HG03139 (cell line): ENCODE data around the gene WWOX.
"Not testable (repeated sequence)": the region's sequence is repeated elsewhere in the genome, so short reads cannot be mapped to it uniquely, and the experiment has no call there.

Experiments used
- ATAC-seq: cut with Tn5 transposase; IDR thresholded peaks from one replicate; pipeline ENCODE4 v1.9.1; 2021; ENCODE audit not compliant: unreplicated experiment

WWOX gene

GRCh38 chr16:79206889-79207288, 1107.4 kb downstream of the WWOX start:
- ATAC-seq = no peak

GRCh38 chr16:79209308-79209707, 1109.9 kb downstream of the WWOX start:
- ATAC-seq = no peak

- ATAC-seq = no peak
These were observed 1111.2 kb downstream of the WWOX start for GRCh38 chr16:79210607-79211006.

GRCh38 chr16:79211586-79211985, 1112.1 kb downstream of the WWOX start:
- no peak for ATAC-seq

GRCh38 chr16:79212114-79212791, 1112.8 kb downstream of the WWOX start:
- ATAC-seq = no peak

GRCh38 chr16:79213214-79213613, 1113.8 kb downstream of the WWOX start:
- ATAC-seq = no peak

- ATAC-seq = no peak
These were observed 1115.8 kb downstream of the WWOX start for GRCh38 chr16:79215289-79215688.

GRCh38 chr16:79217375-79218011, 1118.0 kb downstream of the WWOX start:
- no peak for ATAC-seq

- no peak for ATAC-seq
These were observed 1118.9 kb downstream of the WWOX start for GRCh38 chr16:79218351-79218750.

- ATAC-seq = not testable (repeated sequence)
These were observed 1126.5 kb downstream of the WWOX start for GRCh38 chr16:79225994-79226393.

- ATAC-seq = no peak
These were observed 1129.9 kb downstream of the WWOX start for GRCh38 chr16:79229361-79229760.

- not testable (repeated sequence) for ATAC-seq
These were observed 1146.2 kb downstream of the WWOX start for GRCh38 chr16:79245700-79246099.

- no peak for ATAC-seq
These were observed 1147.9 kb downstream of the WWOX start for GRCh38 chr16:79247386-79247785.

GRCh38 chr16:79248351-79248750, 1148.9 kb downstream of the WWOX start:
- no peak for ATAC-seq

GRCh38 chr16:79250502-79251098, 1151.1 kb downstream of the WWOX start:
- ATAC-seq = no peak

GRCh38 chr16:79253100-79253631, 1153.7 kb downstream of the WWOX start:
- no peak for ATAC-seq

- ATAC-seq = no peak
These were observed 1158.6 kb downstream of the WWOX start for GRCh38 chr16:79257953-79258490.

- ATAC-seq = not testable (repeated sequence)
These were observed 1161.4 kb downstream of the WWOX start for GRCh38 chr16:79260890-79261289.

- ATAC-seq = no peak
These were observed 1162.1 kb downstream of the WWOX start for GRCh38 chr16:79261481-79261940.

GRCh38 chr16:79261944-79262552, 1162.6 kb downstream of the WWOX start:
- ATAC-seq = no peak
